Hepatocyte (in vitro differentiated cells): Measurements from ENCODE around the gene PRIMA1.

Experiments
- EZH2phosphoT487 ChIP-seq: fragments of 200-600 bp; sonication (generic); IDR thresholded peaks from one replicate; pipeline ENCODE4 v1.6.1; 2018; ENCODE audit warnings: antibody characterized with exemption, mild to moderate bottlenecking, low read depth, moderate library complexity; ENCODE audit not compliant: unreplicated experiment, severe bottlenecking
- TF ChIP-seq, protein P1 (sequence below): fragments of 200-600 bp; sonication (generic); IDR thresholded peaks from 2 replicates; pipeline ENCODE4 v1.5.1; 2016; ENCODE audit warnings: antibody characterized with exemption, mild to moderate bottlenecking; ENCODE audit not compliant: poor library complexity

DNA sequence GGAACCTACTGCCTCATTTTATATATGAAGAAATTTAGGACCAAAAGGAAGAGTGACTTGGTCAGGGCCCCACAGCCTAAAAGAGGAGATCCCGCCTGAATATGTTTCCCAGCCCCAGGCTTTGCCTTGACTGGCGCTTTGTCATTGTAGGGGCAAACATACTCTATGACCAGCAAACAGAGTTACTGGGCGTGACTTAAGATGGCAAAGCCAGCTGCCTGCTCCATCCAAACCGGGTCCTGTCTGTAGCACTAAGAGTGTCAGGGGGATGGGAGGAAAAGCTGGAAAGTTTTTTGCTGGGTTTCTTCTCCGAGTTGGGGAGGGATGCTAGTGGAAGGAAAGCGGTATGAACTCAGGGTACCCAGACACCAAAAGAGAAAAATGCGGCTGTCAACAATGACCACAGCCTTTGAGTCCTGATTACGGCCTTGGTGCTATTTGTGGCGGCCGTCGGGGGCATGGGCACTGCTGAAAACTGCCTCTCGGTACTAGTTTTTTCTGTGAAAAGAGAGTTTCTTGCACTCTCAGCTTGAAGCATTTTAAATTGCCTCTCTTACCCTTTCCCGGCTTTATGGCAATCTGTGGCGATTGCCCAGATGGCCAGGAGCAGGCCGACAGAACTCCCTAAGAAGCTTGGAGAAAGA, 82.7 kb downstream of the PRIMA1 start:
- TF ChIP-seq, protein P1, sequence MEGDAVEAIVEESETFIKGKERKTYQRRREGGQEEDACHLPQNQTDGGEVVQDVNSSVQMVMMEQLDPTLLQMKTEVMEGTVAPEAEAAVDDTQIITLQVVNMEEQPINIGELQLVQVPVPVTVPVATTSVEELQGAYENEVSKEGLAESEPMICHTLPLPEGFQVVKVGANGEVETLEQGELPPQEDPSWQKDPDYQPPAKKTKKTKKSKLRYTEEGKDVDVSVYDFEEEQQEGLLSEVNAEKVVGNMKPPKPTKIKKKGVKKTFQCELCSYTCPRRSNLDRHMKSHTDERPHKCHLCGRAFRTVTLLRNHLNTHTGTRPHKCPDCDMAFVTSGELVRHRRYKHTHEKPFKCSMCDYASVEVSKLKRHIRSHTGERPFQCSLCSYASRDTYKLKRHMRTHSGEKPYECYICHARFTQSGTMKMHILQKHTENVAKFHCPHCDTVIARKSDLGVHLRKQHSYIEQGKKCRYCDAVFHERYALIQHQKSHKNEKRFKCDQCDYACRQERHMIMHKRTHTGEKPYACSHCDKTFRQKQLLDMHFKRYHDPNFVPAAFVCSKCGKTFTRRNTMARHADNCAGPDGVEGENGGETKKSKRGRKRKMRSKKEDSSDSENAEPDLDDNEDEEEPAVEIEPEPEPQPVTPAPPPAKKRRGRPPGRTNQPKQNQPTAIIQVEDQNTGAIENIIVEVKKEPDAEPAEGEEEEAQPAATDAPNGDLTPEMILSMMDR, result no peak
- no peak for TF ChIP-seq EZH2phosphoT487
